Measurements from ENCODE around the gene TBCE. TPM values are rescaled to one million over a fixed set of nuclear protein-coding genes. Genes with fewer than 3 reads are reported as not detected.
A peak's percentile ranks its signal among the peaks of the same experiment; 100 is the strongest.

TBCE gene
- total and polyA plus RNA-seq, 9 of the 15 experiments (the other 6 are each of a cell fraction or from before 2014, with no cell fraction given): 52.6 to 92.1 (median 82.1) TPM

DNA sequence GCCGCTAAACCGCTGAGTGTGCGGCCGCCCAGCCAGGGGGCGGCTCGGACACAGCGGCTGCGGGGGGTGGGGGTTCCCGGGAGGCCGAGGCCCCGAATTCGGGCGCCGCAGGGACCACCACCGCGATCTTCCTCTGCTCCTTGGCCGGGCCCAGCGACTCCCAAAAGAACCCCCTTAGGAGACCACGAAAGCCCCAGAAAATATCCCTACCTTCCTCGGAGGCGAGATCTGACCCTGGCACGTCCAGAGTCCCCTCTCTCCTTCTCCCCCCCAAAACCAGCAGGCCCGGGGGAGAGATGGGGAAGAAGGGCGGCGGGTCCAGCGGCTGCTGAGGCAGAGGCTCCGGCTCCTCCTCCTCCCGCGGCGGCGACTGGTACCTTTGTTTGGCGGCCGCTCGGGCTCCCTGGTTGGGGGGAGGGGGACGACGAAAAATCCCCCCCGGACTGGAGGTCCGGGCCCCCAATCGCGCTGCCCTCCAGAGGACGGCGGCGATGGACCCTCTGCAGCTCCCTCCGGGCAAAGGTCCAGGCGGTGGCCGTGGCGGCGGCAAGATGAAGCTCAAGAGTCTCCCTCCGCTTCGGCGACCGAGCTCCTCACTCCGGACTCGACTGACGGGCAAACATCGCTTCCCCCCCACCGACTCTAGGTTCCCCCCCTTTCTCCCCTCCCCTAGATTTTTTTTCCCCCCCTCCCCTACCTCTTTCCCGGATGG, 39.5 kb upstream of the TBCE start, which contains the start of gene ARID4B (continued):
- TF ChIP-seq KLF6 (CRISPR knock-in tag; IDR thresholded peaks at IDR 0.05; ENCODE audit: borderline replicate concordance) (no peak), TAF15 (IDR thresholded peaks at IDR 0.05; ENCODE audit: low read depth, low read length) (no peak), CTBP1 (IDR thresholded peaks at IDR 0.05; ENCODE audit: borderline replicate concordance) (peak; percentile 69), EGR1 (conservative IDR thresholded peaks at IDR 0.05) (no peak), BRD4 (IDR thresholded peaks at IDR 0.05) (no peak), MIER1 (IDR thresholded peaks at IDR 0.05; ENCODE audit: low read depth) (no peak), ZNF76 (CRISPR knock-in tag; IDR thresholded peaks at IDR 0.05; ENCODE audit: borderline replicate concordance) (no peak), MCM7 (IDR thresholded peaks at IDR 0.05) (no peak), ELF2 (CRISPR knock-in tag; IDR thresholded peaks at IDR 0.05) (no peak), NRF1 (conservative IDR thresholded peaks at IDR 0.05 in 1 of 2, IDR thresholded peaks at IDR 0.05 in 1 of 2) (no peak), ZNF431 (CRISPR knock-in tag; IDR thresholded peaks at IDR 0.05) (peak; percentile 44), HDGF (IDR thresholded peaks at IDR 0.05) (no peak), CAMTA2 (CRISPR knock-in tag; conservative IDR thresholded peaks at IDR 0.05) (0 out of 2 replicates have a peak, but pooled peaks have one; percentile 44), WHSC1 (IDR thresholded peaks at IDR 0.05; ENCODE audit: low read length) (no peak), ILK (tag; IDR thresholded peaks at IDR 0.05; ENCODE audit: borderline replicate concordance, low read depth) (no peak)
- TF ChIP-seq, protein P1, sequence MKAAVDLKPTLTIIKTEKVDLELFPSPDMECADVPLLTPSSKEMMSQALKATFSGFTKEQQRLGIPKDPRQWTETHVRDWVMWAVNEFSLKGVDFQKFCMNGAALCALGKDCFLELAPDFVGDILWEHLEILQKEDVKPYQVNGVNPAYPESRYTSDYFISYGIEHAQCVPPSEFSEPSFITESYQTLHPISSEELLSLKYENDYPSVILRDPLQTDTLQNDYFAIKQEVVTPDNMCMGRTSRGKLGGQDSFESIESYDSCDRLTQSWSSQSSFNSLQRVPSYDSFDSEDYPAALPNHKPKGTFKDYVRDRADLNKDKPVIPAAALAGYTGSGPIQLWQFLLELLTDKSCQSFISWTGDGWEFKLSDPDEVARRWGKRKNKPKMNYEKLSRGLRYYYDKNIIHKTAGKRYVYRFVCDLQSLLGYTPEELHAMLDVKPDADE (conservative IDR thresholded peaks at IDR 0.05; ENCODE audit: control insufficient read depth, low read depth, low read length): peak; percentile 28; the same call in 1 of the 2 replicates
- TF ChIP-seq, protein P2, sequence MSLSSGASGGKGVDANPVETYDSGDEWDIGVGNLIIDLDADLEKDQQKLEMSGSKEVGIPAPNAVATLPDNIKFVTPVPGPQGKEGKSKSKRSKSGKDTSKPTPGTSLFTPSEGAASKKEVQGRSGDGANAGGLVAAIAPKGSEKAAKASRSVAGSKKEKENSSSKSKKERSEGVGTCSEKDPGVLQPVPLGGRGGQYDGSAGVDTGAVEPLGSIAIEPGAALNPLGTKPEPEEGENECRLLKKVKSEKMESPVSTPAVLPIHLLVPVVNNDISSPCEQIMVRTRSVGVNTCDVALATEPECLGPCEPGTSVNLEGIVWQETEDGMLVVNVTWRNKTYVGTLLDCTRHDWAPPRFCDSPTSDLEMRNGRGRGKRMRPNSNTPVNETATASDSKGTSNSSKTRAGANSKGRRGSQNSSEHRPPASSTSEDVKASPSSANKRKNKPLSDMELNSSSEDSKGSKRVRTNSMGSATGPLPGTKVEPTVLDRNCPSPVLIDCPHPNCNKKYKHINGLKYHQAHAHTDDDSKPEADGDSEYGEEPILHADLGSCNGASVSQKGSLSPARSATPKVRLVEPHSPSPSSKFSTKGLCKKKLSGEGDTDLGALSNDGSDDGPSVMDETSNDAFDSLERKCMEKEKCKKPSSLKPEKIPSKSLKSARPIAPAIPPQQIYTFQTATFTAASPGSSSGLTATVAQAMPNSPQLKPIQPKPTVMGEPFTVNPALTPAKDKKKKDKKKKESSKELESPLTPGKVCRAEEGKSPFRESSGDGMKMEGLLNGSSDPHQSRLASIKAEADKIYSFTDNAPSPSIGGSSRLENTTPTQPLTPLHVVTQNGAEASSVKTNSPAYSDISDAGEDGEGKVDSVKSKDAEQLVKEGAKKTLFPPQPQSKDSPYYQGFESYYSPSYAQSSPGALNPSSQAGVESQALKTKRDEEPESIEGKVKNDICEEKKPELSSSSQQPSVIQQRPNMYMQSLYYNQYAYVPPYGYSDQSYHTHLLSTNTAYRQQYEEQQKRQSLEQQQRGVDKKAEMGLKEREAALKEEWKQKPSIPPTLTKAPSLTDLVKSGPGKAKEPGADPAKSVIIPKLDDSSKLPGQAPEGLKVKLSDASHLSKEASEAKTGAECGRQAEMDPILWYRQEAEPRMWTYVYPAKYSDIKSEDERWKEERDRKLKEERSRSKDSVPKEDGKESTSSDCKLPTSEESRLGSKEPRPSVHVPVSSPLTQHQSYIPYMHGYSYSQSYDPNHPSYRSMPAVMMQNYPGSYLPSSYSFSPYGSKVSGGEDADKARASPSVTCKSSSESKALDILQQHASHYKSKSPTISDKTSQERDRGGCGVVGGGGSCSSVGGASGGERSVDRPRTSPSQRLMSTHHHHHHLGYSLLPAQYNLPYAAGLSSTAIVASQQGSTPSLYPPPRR (CRISPR knock-in tag; IDR thresholded peaks at IDR 0.05; ENCODE audit: borderline replicate concordance): no peak
- TF ChIP-seq, protein P3, sequence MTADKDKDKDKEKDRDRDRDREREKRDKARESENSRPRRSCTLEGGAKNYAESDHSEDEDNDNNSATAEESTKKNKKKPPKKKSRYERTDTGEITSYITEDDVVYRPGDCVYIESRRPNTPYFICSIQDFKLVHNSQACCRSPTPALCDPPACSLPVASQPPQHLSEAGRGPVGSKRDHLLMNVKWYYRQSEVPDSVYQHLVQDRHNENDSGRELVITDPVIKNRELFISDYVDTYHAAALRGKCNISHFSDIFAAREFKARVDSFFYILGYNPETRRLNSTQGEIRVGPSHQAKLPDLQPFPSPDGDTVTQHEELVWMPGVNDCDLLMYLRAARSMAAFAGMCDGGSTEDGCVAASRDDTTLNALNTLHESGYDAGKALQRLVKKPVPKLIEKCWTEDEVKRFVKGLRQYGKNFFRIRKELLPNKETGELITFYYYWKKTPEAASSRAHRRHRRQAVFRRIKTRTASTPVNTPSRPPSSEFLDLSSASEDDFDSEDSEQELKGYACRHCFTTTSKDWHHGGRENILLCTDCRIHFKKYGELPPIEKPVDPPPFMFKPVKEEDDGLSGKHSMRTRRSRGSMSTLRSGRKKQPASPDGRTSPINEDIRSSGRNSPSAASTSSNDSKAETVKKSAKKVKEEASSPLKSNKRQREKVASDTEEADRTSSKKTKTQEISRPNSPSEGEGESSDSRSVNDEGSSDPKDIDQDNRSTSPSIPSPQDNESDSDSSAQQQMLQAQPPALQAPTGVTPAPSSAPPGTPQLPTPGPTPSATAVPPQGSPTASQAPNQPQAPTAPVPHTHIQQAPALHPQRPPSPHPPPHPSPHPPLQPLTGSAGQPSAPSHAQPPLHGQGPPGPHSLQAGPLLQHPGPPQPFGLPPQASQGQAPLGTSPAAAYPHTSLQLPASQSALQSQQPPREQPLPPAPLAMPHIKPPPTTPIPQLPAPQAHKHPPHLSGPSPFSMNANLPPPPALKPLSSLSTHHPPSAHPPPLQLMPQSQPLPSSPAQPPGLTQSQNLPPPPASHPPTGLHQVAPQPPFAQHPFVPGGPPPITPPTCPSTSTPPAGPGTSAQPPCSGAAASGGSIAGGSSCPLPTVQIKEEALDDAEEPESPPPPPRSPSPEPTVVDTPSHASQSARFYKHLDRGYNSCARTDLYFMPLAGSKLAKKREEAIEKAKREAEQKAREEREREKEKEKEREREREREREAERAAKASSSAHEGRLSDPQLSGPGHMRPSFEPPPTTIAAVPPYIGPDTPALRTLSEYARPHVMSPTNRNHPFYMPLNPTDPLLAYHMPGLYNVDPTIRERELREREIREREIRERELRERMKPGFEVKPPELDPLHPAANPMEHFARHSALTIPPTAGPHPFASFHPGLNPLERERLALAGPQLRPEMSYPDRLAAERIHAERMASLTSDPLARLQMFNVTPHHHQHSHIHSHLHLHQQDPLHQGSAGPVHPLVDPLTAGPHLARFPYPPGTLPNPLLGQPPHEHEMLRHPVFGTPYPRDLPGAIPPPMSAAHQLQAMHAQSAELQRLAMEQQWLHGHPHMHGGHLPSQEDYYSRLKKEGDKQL (CRISPR knock-in tag; IDR thresholded peaks at IDR 0.05; ENCODE audit: borderline replicate concordance): no peak
